DMS79 (cell line): ENCODE data around the gene SIL1.
"Not testable (repeated sequence)": the region's sequence is repeated elsewhere in the genome, so short reads cannot be mapped to it uniquely, and the experiment has no call there.

Experiments
- DNase-seq: peaks from one replicate; lab custom pipeline; 2025; lab: John Stamatoyannopoulos, UW

SIL1 gene

GRCh38 chr5:139068494-139069151 is 129.5 kb downstream of the SIL1 start:
- DNase-seq, result no peak

DNA sequence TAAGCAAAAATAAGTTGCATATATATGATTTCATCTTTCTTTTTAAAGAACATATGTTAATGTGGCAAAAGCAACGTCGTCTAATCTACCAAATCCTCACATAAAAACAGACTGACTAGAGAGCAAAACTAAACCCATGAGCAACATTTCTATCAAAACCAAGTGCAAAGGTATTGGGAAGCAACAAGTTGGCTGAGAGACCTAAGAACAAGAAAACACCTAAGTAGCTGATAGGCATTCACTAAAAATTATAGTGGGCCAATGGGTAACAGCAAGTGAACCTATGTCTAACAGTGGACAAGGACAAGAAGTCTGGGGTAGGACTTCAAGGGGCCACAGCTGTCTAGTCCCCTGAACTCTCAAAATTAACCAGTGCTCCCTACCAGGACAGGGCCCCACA is 130.1 kb downstream of the SIL1 start:
- no peak for DNase-seq

DNA sequence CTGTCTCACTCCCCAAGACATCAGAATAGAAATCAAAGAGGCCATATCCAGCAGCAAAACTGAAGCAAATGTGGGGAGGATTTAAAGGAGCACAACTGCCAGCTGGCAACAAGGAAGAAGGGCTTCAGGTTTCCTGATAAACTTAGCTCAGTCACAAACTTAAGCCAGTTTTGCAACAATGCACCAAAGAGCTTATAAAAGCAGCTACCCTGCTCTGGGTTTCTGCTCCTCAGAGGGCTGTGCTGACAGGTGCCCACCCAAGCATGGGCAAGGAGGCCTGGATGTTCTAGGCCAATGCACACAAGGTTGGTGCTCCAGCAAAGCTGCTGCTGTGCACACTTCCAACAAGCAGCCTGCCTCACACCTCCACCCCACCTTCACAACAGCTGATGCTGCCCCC is 132.9 kb downstream of the SIL1 start:
- peak; percentile 49 for DNase-seq

- peak; percentile 35 for DNase-seq
These were observed 133.6 kb downstream of the SIL1 start for GRCh38 chr5:139064613-139065012.

GRCh38 chr5:139063664-139064054 is 134.5 kb downstream of the SIL1 start:
- DNase-seq, result no peak

GRCh38 chr5:139062910-139063663 is 135.1 kb downstream of the SIL1 start:
- DNase-seq, result no peak

- peak; percentile 77 for DNase-seq
These were observed 136.3 kb downstream of the SIL1 start for GRCh38 chr5:139061856-139062255.

DNA sequence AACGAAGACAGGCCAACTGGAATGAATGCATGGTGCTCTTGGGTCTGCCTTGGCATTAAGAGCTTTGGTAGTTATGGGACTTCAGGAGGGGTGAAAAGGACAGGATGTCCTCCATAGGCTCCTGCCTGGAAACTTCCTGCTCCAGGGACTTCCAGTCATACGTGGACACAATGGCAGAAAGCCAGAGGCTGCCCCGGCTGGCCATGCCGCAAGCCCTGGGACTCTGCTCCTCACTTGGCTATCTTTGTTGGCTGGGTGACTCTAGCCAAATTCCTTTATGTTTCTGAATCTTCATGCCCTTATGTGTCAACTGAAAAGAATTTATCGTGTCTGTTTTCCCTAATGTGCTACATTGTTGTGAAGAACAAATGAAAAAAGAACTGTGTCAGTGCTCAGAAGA is 136.9 kb downstream of the SIL1 start:
- no peak for DNase-seq

- DNase-seq, result no peak
These were observed 140.0 kb downstream of the SIL1 start for GRCh38 chr5:139058121-139058520.

DNA sequence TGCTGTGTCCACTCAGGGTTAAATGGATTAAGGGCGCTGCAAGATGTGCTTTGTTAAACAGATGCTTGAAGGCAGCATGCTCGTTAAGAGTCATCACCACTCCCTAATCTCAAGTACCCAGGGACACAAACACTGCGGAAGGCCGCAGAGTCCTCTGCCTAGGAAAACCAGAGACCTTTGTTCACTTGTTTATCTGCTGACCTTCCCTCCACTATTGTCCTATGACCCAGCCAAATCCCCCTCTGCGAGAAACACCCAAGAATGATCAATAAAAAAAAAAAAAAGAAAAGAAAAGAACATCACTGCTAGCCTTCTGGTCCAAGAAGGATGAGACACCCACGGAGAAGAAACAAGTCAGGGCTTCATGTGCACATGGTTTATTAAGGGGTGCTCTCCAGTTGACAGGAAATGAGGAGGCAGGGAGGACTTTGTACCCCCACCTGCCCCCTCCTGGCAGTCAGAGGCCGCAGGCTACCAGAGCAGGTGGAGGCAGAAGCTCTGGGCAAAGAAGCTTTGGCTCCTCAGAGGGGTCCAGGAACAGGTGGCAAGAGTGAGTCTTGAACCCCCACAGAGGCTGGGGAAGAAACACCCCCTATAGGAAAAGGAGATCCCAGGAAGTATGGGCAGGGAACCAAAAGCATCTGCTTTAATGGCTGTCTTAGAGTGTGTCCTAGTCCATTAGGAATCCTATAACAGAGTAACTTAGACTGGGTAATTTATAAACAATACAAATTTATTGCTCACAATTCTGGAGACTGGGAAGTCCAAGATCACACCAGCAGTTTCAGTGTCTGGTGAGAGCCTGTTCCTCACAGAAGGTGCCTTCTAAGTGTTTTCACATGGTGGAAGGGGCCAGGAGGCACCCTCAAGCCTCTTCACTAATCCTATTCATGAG is 140.9 kb downstream of the SIL1 start:
- DNase-seq, result not testable (repeated sequence)

DNA sequence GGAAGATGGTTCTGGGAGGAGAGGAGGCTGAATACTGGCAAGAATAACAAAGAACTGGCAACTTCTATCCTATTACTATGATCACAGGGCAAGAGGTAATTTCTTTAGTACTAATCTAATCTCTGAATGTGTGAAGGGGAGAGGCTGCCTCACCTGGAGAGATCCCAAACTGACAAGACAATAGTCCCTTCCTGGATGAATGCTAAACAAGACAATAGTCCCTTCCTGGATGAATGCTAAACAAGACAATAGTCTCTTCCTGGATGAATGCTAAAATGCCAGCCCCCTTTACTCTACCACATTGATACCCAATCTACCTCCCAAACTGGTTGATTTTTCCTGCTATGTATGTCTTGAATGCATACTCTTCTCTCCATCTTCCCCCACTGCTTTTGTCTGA is 145.2 kb downstream of the SIL1 start:
- no peak for DNase-seq

DNA sequence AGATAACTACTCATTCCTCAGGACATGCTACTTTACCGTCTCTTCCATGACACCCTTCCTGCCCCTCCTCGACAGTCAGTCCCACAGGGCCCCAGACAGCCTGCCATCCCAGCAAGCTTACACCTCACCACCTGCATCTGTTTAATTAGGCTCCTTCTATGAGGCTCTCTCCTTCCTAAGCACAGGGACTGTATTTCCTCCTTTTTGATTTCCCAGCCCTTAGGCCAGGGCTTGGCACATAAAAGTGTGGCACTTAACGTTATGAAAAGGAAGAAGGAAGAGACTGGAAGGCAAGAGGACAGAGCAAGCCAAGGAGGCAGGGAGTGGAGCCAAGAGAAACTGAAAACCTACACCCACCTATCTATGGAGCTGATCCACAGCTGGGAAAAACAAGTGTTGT is 146.8 kb downstream of the SIL1 start:
- peak; percentile 61 for DNase-seq

GRCh38 chr5:139050432-139050831 is 147.7 kb downstream of the SIL1 start:
- DNase-seq, result no peak

- DNase-seq, result no peak
These were observed 148.4 kb downstream of the SIL1 start for GRCh38 chr5:139049780-139050179.

DNA sequence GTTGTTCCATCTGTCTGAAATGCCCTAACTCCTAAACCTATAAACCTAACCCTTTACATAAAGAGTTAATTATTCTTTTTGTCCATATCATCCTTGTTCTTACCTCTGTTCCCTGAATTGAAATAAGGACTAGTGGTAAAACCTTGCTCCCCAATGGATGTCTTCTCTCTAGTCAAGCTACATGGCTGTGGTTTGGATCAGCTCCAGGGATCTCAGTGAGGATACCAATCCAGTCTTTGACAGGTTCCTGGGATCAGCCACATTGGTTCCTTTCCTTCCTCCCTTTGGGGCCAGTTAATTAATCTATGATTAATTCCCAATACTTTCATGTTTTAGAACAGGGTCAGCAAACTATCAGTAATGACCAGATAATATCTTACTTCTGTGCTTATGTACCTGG is 151.6 kb downstream of the SIL1 start:
- DNase-seq, result no peak

GRCh38 chr5:139043157-139043905 is 154.8 kb downstream of the SIL1 start:
- DNase-seq, result no peak

GRCh38 chr5:139040081-139040480 is 158.1 kb downstream of the SIL1 start:
- DNase-seq, result no peak

DNA sequence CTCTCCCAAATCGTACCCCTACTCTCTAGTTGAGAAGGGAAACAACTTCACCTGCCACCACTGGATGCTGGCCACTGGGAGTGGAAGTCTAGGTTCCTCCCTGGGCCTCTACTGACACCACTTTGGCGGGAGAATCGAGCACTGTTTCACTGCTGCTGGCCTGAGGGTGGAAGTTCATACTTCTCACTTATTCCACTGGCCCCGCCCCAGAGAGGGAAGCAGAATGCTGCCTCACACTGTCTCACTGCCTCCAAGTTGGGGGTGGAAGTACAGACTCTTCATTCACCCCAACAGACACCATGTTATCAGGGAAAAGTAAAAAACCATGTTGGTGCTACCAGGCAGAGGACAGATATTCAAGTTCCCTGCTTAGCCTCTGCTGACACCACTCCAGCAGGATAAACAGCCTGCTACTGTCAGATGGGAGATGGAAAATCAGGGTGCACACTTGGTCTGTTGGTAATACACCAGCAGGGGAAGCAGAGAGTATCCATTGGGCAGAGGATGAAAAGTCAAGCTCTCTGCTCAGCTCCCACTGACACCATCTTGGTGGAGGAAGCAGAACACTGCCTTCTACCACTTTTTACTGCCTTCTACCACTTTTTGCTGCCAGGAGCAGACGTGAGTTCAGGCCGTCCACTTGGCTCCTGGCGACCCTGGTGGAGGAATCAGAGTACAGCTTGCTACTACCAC is 159.4 kb downstream of the SIL1 start:
- no peak for DNase-seq

DNA sequence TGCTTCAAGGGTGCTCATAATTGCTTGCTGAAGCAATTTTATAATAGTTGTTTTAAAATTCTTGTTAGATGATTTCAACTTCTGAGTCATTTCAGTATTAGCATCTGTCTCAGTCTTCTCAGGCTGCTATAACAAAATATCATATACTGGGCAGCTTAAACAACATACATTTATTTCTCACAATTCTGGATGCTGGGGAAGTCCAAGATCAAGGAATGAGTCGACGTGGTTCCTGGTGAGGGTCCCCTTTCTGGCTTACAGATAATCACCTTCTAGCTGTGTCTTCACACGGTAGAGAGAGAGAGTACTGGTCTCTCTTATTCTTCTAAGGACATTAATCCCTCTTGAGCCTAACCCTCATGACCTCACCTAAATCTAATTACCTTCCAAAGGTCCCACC is 160.4 kb downstream of the SIL1 start:
- no peak for DNase-seq

GRCh38 chr5:139036332-139036731 is 161.8 kb downstream of the SIL1 start:
- DNase-seq, result not testable (repeated sequence)

GRCh38 chr5:139027150-139027549 is 171.0 kb downstream of the SIL1 start:
- DNase-seq, result no peak
